ENCODE measurements around the gene CLDN6.
A peak's percentile ranks its signal among the peaks of the same experiment; 100 is the strongest.

Gene CLDN6

GRCh38 chr16:2988590-2989099, 29.3 kb downstream of the CLDN6 start:
- Mint-ChIP-seq H3K36me3 (ENCODE audit: low read depth) (no peaks in the 10 kb centered on the region), H3K27ac (no peak overlapping the region), H3K4me3 (no peak overlapping the region), H3K4me1 (ENCODE audit: low read depth) (peaks cover 6% of the 10 kb centered on the region), H3K9me3 (no peaks in the 10 kb centered on the region), H3K27me3 (peaks cover 44% of the 10 kb centered on the region)
- intact Hi-C loops (cut with micrococcal nuclease), result no loop called here

GRCh38 chr16:2987833-2988232, 30.1 kb downstream of the CLDN6 start:
- H3K4me1 Mint-ChIP-seq (ENCODE audit: low read depth), result peaks cover 8% of the 10 kb centered on the region
- intact Hi-C loops (cut with micrococcal nuclease), result no loop called here

GRCh38 chr16:2987286-2987685, 30.7 kb downstream of the CLDN6 start:
- Mint-ChIP-seq H3K9me3 (no peaks in the 10 kb centered on the region), H3K27me3 (peaks cover 44% of the 10 kb centered on the region), H3K36me3 (ENCODE audit: low read depth) (no peaks in the 10 kb centered on the region), H3K27ac (no peak overlapping the region), H3K4me1 (ENCODE audit: low read depth) (peaks cover 8% of the 10 kb centered on the region), H3K4me3 (no peak overlapping the region)
- intact Hi-C loops (cut with micrococcal nuclease), result no loop called here

More at GRCh38 chr16:2987833-2988232, 30.1 kb downstream of the CLDN6 start:
- Mint-ChIP-seq H3K27ac (no peak overlapping the region), H3K36me3 (ENCODE audit: low read depth) (no peaks in the 10 kb centered on the region), H3K9me3 (no peaks in the 10 kb centered on the region), H3K27me3 (peaks cover 43% of the 10 kb centered on the region), H3K4me3 (no peak overlapping the region)

GRCh38 chr16:2986623-2987188, 31.3 kb downstream of the CLDN6 start:
- peaks cover 11% of the 10 kb centered on the region for H3K4me1 Mint-ChIP-seq (ENCODE audit: low read depth)
- H3K4me3 Mint-ChIP-seq, result no peak overlapping the region
- intact Hi-C loops (cut with micrococcal nuclease), result no loop called here
- H3K27me3 Mint-ChIP-seq, result peaks cover 47% of the 10 kb centered on the region
- no peak overlapping the region for H3K27ac Mint-ChIP-seq
- H3K36me3 Mint-ChIP-seq (ENCODE audit: low read depth), result no peaks in the 10 kb centered on the region
- no peaks in the 10 kb centered on the region for H3K9me3 Mint-ChIP-seq

- Mint-ChIP-seq H3K9me3 (no peaks in the 10 kb centered on the region), H3K27me3 (peaks cover 45% of the 10 kb centered on the region), H3K27ac (no peak overlapping the region), H3K36me3 (ENCODE audit: low read depth) (no peaks in the 10 kb centered on the region), H3K4me3 (no peak overlapping the region), H3K4me1 (ENCODE audit: low read depth) (peaks cover 13% of the 10 kb centered on the region)
- intact Hi-C loops (cut with micrococcal nuclease), result no loop called here
Measured at GRCh38 chr16:2985893-2986355, 32.1 kb downstream of the CLDN6 start.

GRCh38 chr16:2985462-2985861, 32.5 kb downstream of the CLDN6 start:
- H3K9me3 Mint-ChIP-seq, result no peaks in the 10 kb centered on the region
- H3K36me3 Mint-ChIP-seq (ENCODE audit: low read depth), result no peaks in the 10 kb centered on the region
- peaks cover 40% of the 10 kb centered on the region for H3K27me3 Mint-ChIP-seq

GRCh38 chr16:2983706-2984136, 34.3 kb downstream of the CLDN6 start:
- no peaks in the 10 kb centered on the region for H3K36me3 Mint-ChIP-seq (ENCODE audit: low read depth)
- peaks cover 22% of the 10 kb centered on the region for H3K4me1 Mint-ChIP-seq (ENCODE audit: low read depth)
- intact Hi-C loops (cut with micrococcal nuclease), result no loop called here
- peaks cover 26% of the 10 kb centered on the region for H3K27me3 Mint-ChIP-seq
- peak overlapping the region; percentile 49 for H3K4me3 Mint-ChIP-seq
- H3K9me3 Mint-ChIP-seq, result no peaks in the 10 kb centered on the region
- peak overlapping the region; percentile 49 for H3K27ac Mint-ChIP-seq

More at GRCh38 chr16:2985462-2985861, 32.5 kb downstream of the CLDN6 start:
- Mint-ChIP-seq H3K4me1 (ENCODE audit: low read depth) (peaks cover 13% of the 10 kb centered on the region), H3K27ac (no peak overlapping the region), H3K4me3 (no peak overlapping the region)
- intact Hi-C loops (cut with micrococcal nuclease), result no loop called here

GRCh38 chr16:2982402-2982801, 35.6 kb downstream of the CLDN6 start:
- H3K4me1 Mint-ChIP-seq (ENCODE audit: low read depth), result peaks cover 22% of the 10 kb centered on the region
- H3K27ac Mint-ChIP-seq, result peak overlapping the region; percentile 91
- no peak overlapping the region for H3K4me3 Mint-ChIP-seq
- intact Hi-C loops (cut with micrococcal nuclease), result no loop called here
- H3K27me3 Mint-ChIP-seq, result peaks cover 17% of the 10 kb centered on the region
- no peaks in the 10 kb centered on the region for H3K36me3 Mint-ChIP-seq (ENCODE audit: low read depth)
- H3K9me3 Mint-ChIP-seq, result no peaks in the 10 kb centered on the region

GRCh38 chr16:2981899-2982250, 36.1 kb downstream of the CLDN6 start:
- Mint-ChIP-seq H3K27ac (peak overlapping the region; percentile 91), H3K36me3 (ENCODE audit: low read depth) (no peaks in the 10 kb centered on the region), H3K4me3 (peak overlapping the region; percentile 50), H3K27me3 (peaks cover 14% of the 10 kb centered on the region), H3K4me1 (ENCODE audit: low read depth) (peaks cover 22% of the 10 kb centered on the region), H3K9me3 (no peaks in the 10 kb centered on the region)
- intact Hi-C loops (cut with micrococcal nuclease), result no loop called here

GRCh38 chr16:2981177-2981898, 36.6 kb downstream of the CLDN6 start:
- Mint-ChIP-seq H3K4me1 (ENCODE audit: low read depth) (peaks cover 22% of the 10 kb centered on the region), H3K27me3 (peaks cover 9% of the 10 kb centered on the region), H3K36me3 (ENCODE audit: low read depth) (no peaks in the 10 kb centered on the region), H3K4me3 (peak overlapping the region; percentile 80), H3K9me3 (no peaks in the 10 kb centered on the region), H3K27ac (peak overlapping the region; percentile 91)
- intact Hi-C loops (cut with micrococcal nuclease), result no loop called here

- intact Hi-C loops (cut with micrococcal nuclease), result no loop called here
- Mint-ChIP-seq H3K4me3 (peak within 1 kb of the TSS; percentile 80), H3K36me3 (ENCODE audit: low read depth) (no peaks in the 10 kb centered on the region), H3K4me1 (ENCODE audit: low read depth) (peaks cover 22% of the 10 kb centered on the region), H3K27me3 (peaks cover 8% of the 10 kb centered on the region), H3K9me3 (no peaks in the 10 kb centered on the region), H3K27ac (peak within 1 kb of the TSS; percentile 91)
Measured at GRCh38 chr16:2980227-2981176, 37.5 kb downstream of the CLDN6 start, which contains the start of gene PKMYT1. Gene PKMYT1 (minus strand): TSS chr16:2980446. CDS start chr16:2979657, 789 bp downstream.

GRCh38 chr16:2979669-2980226, 38.2 kb downstream of the CLDN6 start:
- intact Hi-C loops (cut with micrococcal nuclease), result no loop called here
- Mint-ChIP-seq H3K4me1 (ENCODE audit: low read depth) (peaks cover 22% of the 10 kb centered on the region), H3K27ac (peak overlapping the region; percentile 91), H3K4me3 (peak overlapping the region; percentile 80), H3K27me3 (peaks cover 8% of the 10 kb centered on the region), H3K36me3 (ENCODE audit: low read depth) (peaks cover 3% of the 10 kb centered on the region), H3K9me3 (no peaks in the 10 kb centered on the region)

- peaks cover 14% of the 10 kb centered on the region for H3K4me1 Mint-ChIP-seq (ENCODE audit: low read depth)
- H3K9me3 Mint-ChIP-seq, result no peaks in the 10 kb centered on the region
- peaks cover 27% of the 10 kb centered on the region for H3K36me3 Mint-ChIP-seq (ENCODE audit: low read depth)
- H3K27ac Mint-ChIP-seq, result no peak overlapping the region
- H3K27me3 Mint-ChIP-seq, result peaks cover 5% of the 10 kb centered on the region
- no peak overlapping the region for H3K4me3 Mint-ChIP-seq
- intact Hi-C loops (cut with micrococcal nuclease), result no loop called here
Measured at GRCh38 chr16:2977440-2977839, 40.5 kb downstream of the CLDN6 start.

Data from dendritic cell treated with granulocyte-macrophage colony-stimulating factor and Interleukin-4, amounts not matched to agents 40 ng/mL and 50 ng/mL, for 4 days (primary cell).